Psoas muscle (tissue), 8 donors: ENCODE results near the gene GALNT8. TPM values are rescaled to one million over a fixed set of nuclear protein-coding genes. Genes with fewer than 3 reads are reported as not detected.

ENCODE experiments used
- ATAC-seq, 4 donors: fragments of 200-7000 bp; cut with Tn5 transposase; one replicate each; pipeline ENCODE4 v1.9.1; 2020; ENCODE audit warnings: moderate library complexity in 3 of 4, mild to moderate bottlenecking in 2 of 4
- DNase-seq, 2 donors: peaks; one replicate each; pipeline ENCODE4 v3.0.0-alpha.2; 2020
- H3K27ac ChIP-seq: fragments of 200-600 bp; one replicate; pipeline ENCODE4 v1.8.0; 2022
- H3K27me3 ChIP-seq, 3 donors: fragments of 200-600 bp in 1 of 3; one replicate each; pipeline versions ENCODE4 v1.6.1 to v1.8.0; 2013 to 2022; ENCODE audit warnings: low read length in 2 of 3, mild to moderate bottlenecking in 2 of 3, moderate library complexity in 1 of 3; ENCODE audit not compliant: insufficient read depth in 3 of 3
- H3K36me3 ChIP-seq, 2 donors: fragments of 200-600 bp in 1 of 2; one replicate each; pipeline versions ENCODE4 v1.6.1 to v1.8.0; 2013 to 2022; ENCODE audit warnings: low read depth in 1 of 2, mild to moderate bottlenecking in 1 of 2, moderate library complexity in 1 of 2; ENCODE audit not compliant: insufficient read depth in 1 of 2
- H3K4me1 ChIP-seq: fragments of 200-600 bp; one replicate; pipeline ENCODE4 v1.8.0; 2022
- H3K4me3 ChIP-seq: fragments of 200-600 bp; one replicate; pipeline ENCODE4 v1.8.0; 2022; ENCODE audit warnings: mild to moderate bottlenecking
- H3K9me3 ChIP-seq: fragments of 200-600 bp; one replicate; pipeline ENCODE4 v1.8.0; 2022
- CTCF ChIP-seq: fragments of 200-600 bp; IDR thresholded peaks from one replicate; pipeline ENCODE4 v1.8.0; 2022; ENCODE audit warnings: antibody characterized with exemption
- WGBS, 3 donors: extraction: QIAGEN DNeasy Blood & Tissue Kit; methylation state at CpG; one replicate each; pipeline versions ENCODE4 v1.1.6 to v1.1.7; 2013; 5-methylcytosine and 5-hydroxymethylcytosine counted together
- intact Hi-C, 2 donors: fragments of 100-400 bp; cut with DNase I; formaldehyde crosslinking; loops; one replicate each; pipeline versions ENCODE4 v1.11.0 to v1.14.2; 2022
- polyA plus RNA-seq, 3 donors: library from polyadenylated mRNA; stranded (reverse); fragments of 200-250 nt; gene quantifications; one replicate each; pipeline ENCODE4 v1.2.3, GENCODE V29; 2013
- total RNA-seq, 4 donors: library from RNA; stranded (reverse); fragmentation: NEBNext Ultra II Directional in 2 of 4; extraction: Animal tissue kit (Norgen Biotek cat#: 25700) in 2 of 4; gene quantifications; one replicate each; pipeline versions ENCODE4 v1.2.1 to v1.2.4, GENCODE V29; 2021 to 2023
- donor health status: healthy with polysubstance abuse.
- donor health status: DM: no; HTN: no; CAD: no; lungs with moderate emphysema.
- donor health status: Bipolar disorder and iron deficiency.
- donor health status: healthy.
- donor health status: DM: yes; HTN: yes; CAD: no.
- donor health status: DM: no; HTN: no; CAD: no.
- donor health status: DM: no; HTN: no; CAD: no.
- donor health status: DM: yes; HTN: yes; CAD: no.

The GALNT8 gene
- total and polyA plus RNA-seq, 7 donors, result 0.11 to 0.89 (median 0.26) TPM

GRCh38 chr12:4787965-4788364, 67.8 kb downstream of the GALNT8 start:
- 48 to 52% (median 51%) methylated on average over 7 of the region's 7 CpGs for WGBS, 3 donors
- no peaks in the 10 kb centered on the region for H3K36me3 ChIP-seq
- H3K27ac ChIP-seq, result no peak overlapping the region
- H3K4me3 ChIP-seq, result no peak overlapping the region
- no peaks in the 10 kb centered on the region for H3K27me3 ChIP-seq
- intact Hi-C loops, result no loop called here
- no peaks in the 10 kb centered on the region for H3K9me3 ChIP-seq
- DNase-seq, result no peak
- no peak for TF ChIP-seq CTCF
- no peaks in the 10 kb centered on the region for H3K4me1 ChIP-seq
- ATAC-seq, result no peak

GRCh38 chr12:4789776-4790175, 69.6 kb downstream of the GALNT8 start:
- no peak overlapping the region for H3K27ac ChIP-seq
- no peak for TF ChIP-seq CTCF
- H3K9me3 ChIP-seq, result no peaks in the 10 kb centered on the region
- H3K36me3 ChIP-seq, result no peaks in the 10 kb centered on the region
- WGBS, 3 donors, result 82 to 87% (median 87%) methylated on average over 9 of the region's 9 CpGs
- H3K27me3 ChIP-seq, result no peaks in the 10 kb centered on the region
- no peak overlapping the region for H3K4me3 ChIP-seq
- no peaks in the 10 kb centered on the region for H3K4me1 ChIP-seq
- DNase-seq (no peak), ATAC-seq (no peak)
- intact Hi-C loops, result loop anchor here in 1 of 2 donors (5.0 kb wide), 1 partner anchor 1592 kb away; no protein-coding TSS in a partner anchor

- H3K27ac ChIP-seq, result no peak overlapping the region
- ATAC-seq (no peak), DNase-seq (no peak)
- intact Hi-C loops, result loop anchor here in 1 of 2 donors (5.0 kb wide), 1 partner anchor 1594 kb away; no protein-coding TSS in a partner anchor
- TF ChIP-seq CTCF, result no peak
- 97 to 99% (median 97%) methylated on average over 3 of the region's 3 CpGs for WGBS, 3 donors
- H3K27me3 ChIP-seq, result peaks cover 0 to 4% (median 0%) of the 10 kb centered on the region in 3 donors
- no peak overlapping the region for H3K4me3 ChIP-seq
- no peaks in the 10 kb centered on the region for H3K9me3 ChIP-seq
- H3K4me1 ChIP-seq, result no peaks in the 10 kb centered on the region
- H3K36me3 ChIP-seq, result no peaks in the 10 kb centered on the region
Measured at GRCh38 chr12:4791497-4791896, 71.3 kb downstream of the GALNT8 start.

- Histone ChIP-seq H3K27me3 (peaks cover 0 to 13% (median 0%) of the 10 kb centered on the region in 3 donors), H3K9me3 (no peaks in the 10 kb centered on the region), H3K4me3 (no peak overlapping the region), H3K4me1 (no peaks in the 10 kb centered on the region), H3K27ac (no peak overlapping the region), H3K36me3 (no peaks in the 10 kb centered on the region)
- no peak for ATAC-seq
- no peak for TF ChIP-seq CTCF
- 74 to 87% (median 83%) methylated on average over 3 of the region's 3 CpGs for WGBS, 3 donors
- intact Hi-C loops, result loop anchor here in 1 of 2 donors (5.0 kb wide), 1 partner anchor 1597 kb away; no protein-coding TSS in a partner anchor
- DNase-seq, result no peak
Measured at GRCh38 chr12:4794491-4794890, 74.3 kb downstream of the GALNT8 start.

- no peak for ATAC-seq
- DNase-seq, result no peak
- intact Hi-C loops, result no loop called here
Measured at GRCh38 chr12:4796216-4796615, 76.0 kb downstream of the GALNT8 start.

More at GRCh38 chr12:4796216-4796615, 76.0 kb downstream of the GALNT8 start:
- no peak for TF ChIP-seq CTCF
- H3K36me3 ChIP-seq, result no peaks in the 10 kb centered on the region
- H3K9me3 ChIP-seq, result no peaks in the 10 kb centered on the region
- H3K27me3 ChIP-seq, result peaks cover 0 to 13% (median 0%) of the 10 kb centered on the region in 3 donors
- H3K27ac ChIP-seq, result no peak overlapping the region
- H3K4me3 ChIP-seq, result no peak overlapping the region
- no peaks in the 10 kb centered on the region for H3K4me1 ChIP-seq
- 60 to 69% (median 66%) methylated on average over 9 of the region's 9 CpGs for WGBS, 3 donors
